Smooth muscle cell (in vitro differentiated cells): ENCODE measurements around the gene TNIK. TPM values are rescaled to one million over a fixed set of nuclear protein-coding genes. Genes with fewer than 3 reads are reported as not detected.

ENCODE experiments used
- DNase-seq: peaks from one replicate; lab custom pipeline; 2025; ENCODE audit not compliant: unreplicated experiment; lab: John Stamatoyannopoulos, UW
- H2AFZ ChIP-seq: fragments of 200-600 bp; sonication (generic); 2 replicates; pipeline ENCODE4 v1.6.0; 2016; ENCODE audit warnings: antibody characterized with exemption, low read depth, mild to moderate bottlenecking
- H3F3A ChIP-seq: fragments of 200-600 bp; sonication (generic); 2 replicates; pipeline ENCODE4 v1.6.0; 2017; ENCODE audit warnings: antibody characterized with exemption, low read depth
- H3K27ac ChIP-seq: fragments of 200-600 bp; sonication (generic); 2 replicates; pipeline ENCODE4 v1.5.1; 2016; ENCODE audit warnings: low read depth, mild to moderate bottlenecking
- H3K27me3 ChIP-seq: fragments of 200-600 bp; sonication (generic); 2 replicates; pipeline ENCODE4 v1.6.1; 2016; ENCODE audit warnings: low read depth, mild to moderate bottlenecking
- H3K36me3 ChIP-seq: fragments of 200-600 bp; sonication (generic); 2 replicates; pipeline ENCODE4 v1.5.1; 2016; ENCODE audit warnings: low read depth
- H3K4me1 ChIP-seq: fragments of 200-600 bp; sonication (generic); 2 replicates; pipeline ENCODE4 v1.5.1; 2016; ENCODE audit warnings: low read depth
- H3K4me2 ChIP-seq: fragments of 200-600 bp; sonication (generic); 2 replicates; pipeline ENCODE4 v1.6.0; 2016; ENCODE audit warnings: mild to moderate bottlenecking
- H3K4me3 ChIP-seq: fragments of 200-600 bp; sonication (generic); 2 replicates; pipeline ENCODE4 v1.5.1; 2016; ENCODE audit warnings: mild to moderate bottlenecking
- H3K79me2 ChIP-seq: fragments of 200-600 bp; sonication (generic); 2 replicates; pipeline ENCODE4 v1.6.0; 2016; ENCODE audit warnings: low read depth, mild to moderate bottlenecking
- H3K9ac ChIP-seq: fragments of 200-600 bp; sonication (generic); 2 replicates; pipeline ENCODE4 v1.6.0; 2016; ENCODE audit warnings: low read depth
- H3K9me3 ChIP-seq: fragments of 200-600 bp; sonication (generic); replicated peaks from 2 replicates; pipeline ENCODE4 v1.5.1; 2016; ENCODE audit warnings: low read depth
- H4K20me1 ChIP-seq: fragments of 200-600 bp; sonication (generic); 2 replicates; pipeline ENCODE4 v1.6.0; 2016; ENCODE audit warnings: low read depth
- WGBS: methylation state at CpG from one replicate; pipeline ENCODE4 v1.1.7; 2016; ENCODE audit warnings: low lambda C conversion rate; 5-methylcytosine and 5-hydroxymethylcytosine counted together
- polyA plus RNA-seq: library from polyadenylated mRNA; unstranded; fragments of >200 nt; fragmentation: Nextera tagmentation; extraction: Ambion mirVana; gene quantifications from 2 replicates; pipeline ENCODE4 v1.2.1, GENCODE V29; 2016
- total RNA-seq: library from RNA; depleted of rRNA; stranded (reverse); fragments of >200 nt; gene quantifications from 2 replicates; pipeline ENCODE4 v1.2.3, GENCODE V29; 2014
- TF ChIP-seq, protein P1 (sequence below): fragments of 200-600 bp; sonication (generic); IDR thresholded peaks from 2 replicates; pipeline ENCODE4 v1.5.1; 2017; ENCODE audit warnings: borderline replicate concordance, mild to moderate bottlenecking, antibody characterized with exemption; ENCODE audit not compliant: insufficient read depth, poor library complexity, severe bottlenecking

TNIK gene
- total and polyA plus RNA-seq, 2 experiments from 2014 or later = 10.4 to 12.5 TPM

DNA sequence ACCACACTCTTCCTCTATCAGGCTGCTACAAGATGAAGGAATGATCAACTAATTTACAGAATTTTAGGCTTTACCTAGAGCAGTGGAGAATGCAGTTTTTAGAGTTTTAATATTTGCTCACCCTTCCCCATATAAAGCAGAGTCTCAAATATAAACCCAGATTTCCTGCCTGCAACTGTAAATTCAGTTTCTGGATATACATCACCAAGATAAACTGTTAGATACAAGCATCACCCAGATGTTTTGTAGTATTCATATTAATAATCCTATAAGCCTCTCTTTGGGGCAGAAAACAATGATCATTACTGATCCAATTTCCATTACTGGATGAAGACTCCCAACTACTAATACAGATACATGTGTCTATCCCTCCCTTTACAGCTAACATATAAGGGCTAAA, 205.9 kb downstream of the TNIK start:
- Histone ChIP-seq H3K9me3 (no peaks in the 10 kb centered on the region), H3F3A (no peaks in the 10 kb centered on the region), H3K79me2 (no peaks in the 10 kb centered on the region), H3K27ac (no peak overlapping the region), H3K36me3 (no peaks in the 10 kb centered on the region), H3K4me3 (no peak overlapping the region), H2AFZ (no peak overlapping the region), H3K27me3 (no peaks in the 10 kb centered on the region), H3K9ac (no peak overlapping the region), H4K20me1 (no peaks in the 10 kb centered on the region), H3K4me2 (no peak overlapping the region), H3K4me1 (no peaks in the 10 kb centered on the region)
- TF ChIP-seq, protein P1, sequence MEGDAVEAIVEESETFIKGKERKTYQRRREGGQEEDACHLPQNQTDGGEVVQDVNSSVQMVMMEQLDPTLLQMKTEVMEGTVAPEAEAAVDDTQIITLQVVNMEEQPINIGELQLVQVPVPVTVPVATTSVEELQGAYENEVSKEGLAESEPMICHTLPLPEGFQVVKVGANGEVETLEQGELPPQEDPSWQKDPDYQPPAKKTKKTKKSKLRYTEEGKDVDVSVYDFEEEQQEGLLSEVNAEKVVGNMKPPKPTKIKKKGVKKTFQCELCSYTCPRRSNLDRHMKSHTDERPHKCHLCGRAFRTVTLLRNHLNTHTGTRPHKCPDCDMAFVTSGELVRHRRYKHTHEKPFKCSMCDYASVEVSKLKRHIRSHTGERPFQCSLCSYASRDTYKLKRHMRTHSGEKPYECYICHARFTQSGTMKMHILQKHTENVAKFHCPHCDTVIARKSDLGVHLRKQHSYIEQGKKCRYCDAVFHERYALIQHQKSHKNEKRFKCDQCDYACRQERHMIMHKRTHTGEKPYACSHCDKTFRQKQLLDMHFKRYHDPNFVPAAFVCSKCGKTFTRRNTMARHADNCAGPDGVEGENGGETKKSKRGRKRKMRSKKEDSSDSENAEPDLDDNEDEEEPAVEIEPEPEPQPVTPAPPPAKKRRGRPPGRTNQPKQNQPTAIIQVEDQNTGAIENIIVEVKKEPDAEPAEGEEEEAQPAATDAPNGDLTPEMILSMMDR = no peak
- no peak for DNase-seq

DNA sequence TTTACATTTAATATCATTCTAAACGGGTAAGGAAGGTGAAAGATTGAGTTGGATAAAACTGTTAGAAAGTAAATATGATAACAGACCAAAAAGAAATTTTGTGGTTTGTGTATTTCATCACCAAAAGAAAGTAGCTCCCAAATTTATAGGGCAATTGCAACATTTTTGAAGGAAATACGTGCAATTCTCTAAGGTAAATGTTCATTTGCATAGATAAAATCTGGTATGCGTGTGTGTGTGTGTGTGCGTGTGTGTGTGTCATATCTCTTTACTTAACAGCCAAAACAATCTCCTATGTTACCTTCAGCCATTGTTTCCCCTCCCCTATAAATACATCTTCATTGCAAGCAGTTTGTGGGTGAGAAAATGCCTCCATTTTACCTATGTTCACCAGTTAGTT, 208.4 kb downstream of the TNIK start:
- no peak overlapping the region for H3K4me3 ChIP-seq
- DNase-seq = no peak
- WGBS = 83% methylated on average over 4 of the region's 4 CpGs
- no peaks in the 10 kb centered on the region for H3K9me3 ChIP-seq
- H3K4me1 ChIP-seq = no peaks in the 10 kb centered on the region
- no peaks in the 10 kb centered on the region for H3F3A ChIP-seq
- H3K27ac ChIP-seq = no peak overlapping the region
- H3K36me3 ChIP-seq = no peaks in the 10 kb centered on the region
- no peak overlapping the region for H3K4me2 ChIP-seq
- no peak overlapping the region for H2AFZ ChIP-seq
- H3K9ac ChIP-seq = no peak overlapping the region
- H3K27me3 ChIP-seq = no peaks in the 10 kb centered on the region
- TF ChIP-seq, protein P1 = no peak
- no peaks in the 10 kb centered on the region for H3K79me2 ChIP-seq
- H4K20me1 ChIP-seq = no peaks in the 10 kb centered on the region

- Histone ChIP-seq H3K9me3 (no peaks in the 10 kb centered on the region), H3F3A (no peaks in the 10 kb centered on the region), H3K4me1 (no peaks in the 10 kb centered on the region), H3K4me2 (no peak overlapping the region), H3K79me2 (no peaks in the 10 kb centered on the region), H3K4me3 (no peak overlapping the region), H2AFZ (no peak overlapping the region), H3K27me3 (no peaks in the 10 kb centered on the region), H3K9ac (no peak overlapping the region), H4K20me1 (no peaks in the 10 kb centered on the region), H3K36me3 (no peaks in the 10 kb centered on the region), H3K27ac (no peak overlapping the region)
- 88% methylated on average over 2 of the region's 2 CpGs for WGBS
- TF ChIP-seq, protein P1 = no peak
- DNase-seq = no peak
Measured at GRCh38 chr3:171250444-171250843, 209.8 kb downstream of the TNIK start.

DNA sequence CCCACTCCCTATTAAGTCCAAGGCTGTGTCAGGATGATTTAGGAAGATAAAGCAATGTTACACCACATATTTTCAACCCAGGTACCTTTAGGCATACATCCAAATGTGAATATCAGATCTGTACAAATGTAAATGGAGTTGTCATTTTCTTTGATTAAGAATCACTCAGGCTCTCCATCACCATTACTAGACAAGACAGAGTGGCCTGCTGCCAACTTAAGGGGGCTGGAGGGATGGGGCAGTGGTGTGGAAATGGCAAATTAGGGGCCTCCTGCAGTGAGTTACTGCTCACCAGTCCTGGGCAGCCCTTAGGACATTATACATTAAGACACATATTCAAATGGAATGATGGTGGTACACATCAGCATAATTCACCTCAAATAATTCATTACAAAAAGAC, 211.0 kb downstream of the TNIK start:
- Histone ChIP-seq H2AFZ (no peak overlapping the region), H3K27me3 (no peaks in the 10 kb centered on the region), H3K9ac (no peak overlapping the region)

More for the DNA sequence above, 211.0 kb downstream of the TNIK start:
- H3K4me3 ChIP-seq = no peak overlapping the region
- no peak overlapping the region for H3K27ac ChIP-seq
- no peaks in the 10 kb centered on the region for H3K9me3 ChIP-seq
- H3K4me1 ChIP-seq = no peaks in the 10 kb centered on the region
- no peaks in the 10 kb centered on the region for H3K79me2 ChIP-seq
- no peak overlapping the region for H3K4me2 ChIP-seq
- H4K20me1 ChIP-seq = no peaks in the 10 kb centered on the region
- H3F3A ChIP-seq = no peaks in the 10 kb centered on the region
- TF ChIP-seq, protein P1 = no peak
- H3K36me3 ChIP-seq = no peaks in the 10 kb centered on the region
- DNase-seq = no peak
